Esophagus squamous epithelium (tissue), 4 donors: ENCODE data around the gene HSPA13. TPM values are rescaled to one million over a fixed set of nuclear protein-coding genes. Genes with fewer than 3 reads are reported as not detected.

ENCODE experiments used
- total RNA-seq, 4 donors: library from RNA; depleted of rRNA; stranded (reverse); fragments of >200 nt; gene quantifications; one replicate each; pipeline ENCODE4 v1.1.0, GENCODE V29; 2016

The HSPA13 gene
- total RNA-seq, 4 donors from 2014 or later = 4.4 to 11.3 (median 9.5) TPM

Other genes with a start within 250 kb of the HSPA13 start
- gene LIPI, start 172.2 kb downstream of the HSPA13 start, total RNA-seq = not detected
- 1 to 10 TPM in 2 of 4 donors, under 1 TPM in 2; 0.40 to 3.8 (median 1.1) TPM for gene RBM11, start 167.0 kb downstream of the HSPA13 start, total RNA-seq
- gene SAMSN1, start 163.2 kb upstream of the HSPA13 start, total RNA-seq = 1 to 10 TPM; 1.1 to 6.1 (median 3.9) TPM